Breast epithelium (tissue), 3 donors: ENCODE measurements around the gene KDM4C.

Source experiments
- CTCF ChIP-seq, 3 donors: fragments of 450-650 bp; IDR thresholded peaks; one replicate each; pipeline ENCODE4 v1.5.1; 2016 to 2017; ENCODE audit warnings: antibody characterized with exemption in 3 of 3, mild to moderate bottlenecking in 3 of 3, moderate library complexity in 3 of 3
- POLR2A ChIP-seq: fragments of 450-650 bp; IDR thresholded peaks from one replicate; pipeline ENCODE4 v1.6.1; 2016; ENCODE audit warnings: antibody characterized with exemption, mild to moderate bottlenecking, moderate library complexity
- POLR2AphosphoS5 ChIP-seq, 3 donors: sonication (generic); formaldehyde crosslinking; IDR thresholded peaks; one replicate each; pipeline ENCODE4 v1.6.1; 2017; ENCODE audit warnings: antibody characterized with exemption in 3 of 3

GRCh38 chr9:6787793-6788161, 30.0 kb downstream of the KDM4C start:
- TF ChIP-seq CTCF (IDR thresholded peaks at IDR 0.05): no peak
- no peak for TF ChIP-seq POLR2A
- TF ChIP-seq POLR2AphosphoS5 (IDR thresholded peaks at IDR 0.05): no peak
